NCI-H345 treated with DMSO at 0.1 percent for 48 hours (cell line): ENCODE results near the gene GRIA3.
"Not testable (repeated sequence)": the region's sequence is repeated elsewhere in the genome, so short reads cannot be mapped to it uniquely, and the experiment has no call there.

ENCODE experiments used
- DNase-seq: peaks from one replicate; lab custom pipeline; 2025; ENCODE audit not compliant: unreplicated experiment; lab: John Stamatoyannopoulos, UW

Gene GRIA3

GRCh38 chrX:123514279-123514640 is 330.2 kb downstream of the GRIA3 start:
- DNase-seq: not testable (repeated sequence)

- no peak for DNase-seq
These were observed 334.7 kb downstream of the GRIA3 start for GRCh38 chrX:123518791-123519190.

GRCh38 chrX:123525123-123525725 is 341.1 kb downstream of the GRIA3 start:
- DNase-seq: no peak

- not testable (repeated sequence) for DNase-seq
These were observed 346.6 kb downstream of the GRIA3 start for GRCh38 chrX:123530726-123531125.
